HCT116 (cell line): Measurements from ENCODE around the gene EHMT1. TPM values are rescaled to one million over a fixed set of nuclear protein-coding genes. Genes with fewer than 3 reads are reported as not detected.

Source experiments
- ATAC-seq: fragments of 200-7000 bp; cut with Tn5 transposase; 2 replicates; pipeline ENCODE4 v1.9.1; 2020; ENCODE audit warnings: mild to moderate bottlenecking, moderate library complexity
- BruUV-seq: library from RNA; stranded (reverse); fragments of 400-500 nt; replicated peaks from 2 replicates; lab custom pipeline; 2021; lab: Mats Ljungman, UMichigan
- CTCF ChIA-PET: fragments of 300-600 bp; sonication (Branson Sonifier 250); formaldehyde crosslinking; loops from one replicate; lab custom pipeline; 2021; ENCODE audit warnings: antibody characterized with exemption; lab: Charles Lee
- POLR2A ChIA-PET: fragments of 300-600, 350-600 bp; sonication (Branson Sonifier 250); formaldehyde crosslinking; loops from one replicate; lab custom pipeline; 2021; ENCODE audit warnings: antibody characterized with exemption; lab: Charles Lee
- RAD21 ChIA-PET, 2 experiments: fragments of 300-600 bp; sonication (Branson Sonifier 250); formaldehyde crosslinking; loops; one replicate each; lab custom pipeline; 2023; ENCODE audit warnings: low total read pairs in 2 of 2; ENCODE audit not compliant: uncharacterized antibody in 2 of 2, unreplicated experiment in 2 of 2, low non-redundant PET in 1 of 2; lab: Charles Lee
- DNase-seq: peaks from one replicate; pipeline ENCODE4 v3.0.0-alpha.2; 2010; ENCODE audit warnings: low read depth, low spot score
- H2AFZ ChIP-seq: fragments of 200-600 bp; shearing (Covaris generic), sonication (generic); 2 replicates; pipeline ENCODE4 v1.6.1; 2017; ENCODE audit warnings: low read depth, mixed run types, mixed read lengths, antibody characterized with exemption, low read length; ENCODE audit not compliant: poor library complexity, severe bottlenecking
- H3K27ac ChIP-seq: 2 replicates; pipeline ENCODE4 v1.5.1; 2012; ENCODE audit warnings: low read depth, low read length
- H3K27me3 ChIP-seq: fragments of 200-600 bp; sonication (generic); 2 replicates; pipeline ENCODE4 v1.6.1; 2016; ENCODE audit warnings: mixed run types, low read length, mixed read lengths; ENCODE audit not compliant: insufficient read depth
- H3K36me3 ChIP-seq, 2 experiments: fragments of 200-500 bp in 1 of 2; fragments of 200-600 bp in 1 of 2; sonication (Bioruptor generic) in 1 of 2; sonication (generic) in 1 of 2; 2 replicates each; pipeline versions ENCODE4 v1.5.1 to v1.6.1; 2014 to 2016; ENCODE audit warnings: low read length in 2 of 2, inconsistent platforms in 1 of 2, mixed read lengths in 1 of 2, mixed run types in 1 of 2; ENCODE audit not compliant: insufficient read depth in 2 of 2, control insufficient read depth in 1 of 2
- H3K4me1 ChIP-seq, 2 experiments: fragments of 200-600 bp in 1 of 2; sonication (generic) in 1 of 2; 2 replicates each; pipeline versions ENCODE4 v1.5.1 to v1.6.1; 2012 to 2017; ENCODE audit warnings: low read length in 2 of 2, inconsistent platforms in 1 of 2, mild to moderate bottlenecking in 1 of 2, mixed read lengths in 1 of 2, mixed run types in 1 of 2, moderate library complexity in 1 of 2; ENCODE audit not compliant: insufficient read depth in 2 of 2, control insufficient read depth in 1 of 2
- H3K4me2 ChIP-seq: fragments of 200-600 bp; sonication (generic); 2 replicates; pipeline ENCODE4 v1.6.1; 2017; ENCODE audit warnings: mixed run types, low read length, mixed read lengths
- H3K4me3 ChIP-seq, 2 experiments: fragments of 200-600 bp in 1 of 2; sonication (generic) in 1 of 2; replicated peaks in 1 of 2; 2 replicates each; pipeline ENCODE4 v1.5.1; 2011 to 2016; ENCODE audit warnings: low read length in 2 of 2, control low read depth in 1 of 2, low read depth in 1 of 2, mild to moderate bottlenecking in 1 of 2, mixed read lengths in 1 of 2, mixed run types in 1 of 2
- H3K79me2 ChIP-seq: fragments of 200-600 bp; sonication (generic); 2 replicates; pipeline ENCODE4 v1.6.1; 2017; ENCODE audit warnings: mild to moderate bottlenecking, mixed run types, low read length, moderate library complexity, mixed read lengths; ENCODE audit not compliant: insufficient read depth
- H3K9ac ChIP-seq: fragments of 200-600 bp; sonication (generic); 2 replicates; pipeline ENCODE4 v1.6.1; 2016; ENCODE audit warnings: low read length, mixed read lengths
- H3K9me2 ChIP-seq: fragments of 200-600 bp; sonication (generic), shearing (Covaris generic); 2 replicates; pipeline ENCODE4 v1.6.1; 2017; ENCODE audit warnings: mixed run types, mild to moderate bottlenecking, moderate library complexity; ENCODE audit not compliant: insufficient read depth
- H3K9me3 ChIP-seq, 2 experiments: fragments of 200-500 bp in 1 of 2; fragments of 200-600 bp in 1 of 2; sonication (Bioruptor generic) in 1 of 2; sonication (generic) in 1 of 2; 2 replicates each; pipeline ENCODE4 v1.6.1; 2014 to 2017; ENCODE audit warnings: low read length in 2 of 2, mixed read lengths in 2 of 2, inconsistent platforms in 1 of 2, low read depth in 1 of 2, mild to moderate bottlenecking in 1 of 2, mixed run types in 1 of 2, moderate library complexity in 1 of 2; ENCODE audit not compliant: control insufficient read depth in 1 of 2, insufficient read depth in 1 of 2
- H4K20me1 ChIP-seq: fragments of 200-600 bp; sonication (generic), shearing (Covaris generic); 2 replicates; pipeline ENCODE4 v1.6.1; 2017; ENCODE audit warnings: mixed run types, mild to moderate bottlenecking, moderate library complexity; ENCODE audit not compliant: insufficient read depth
- RAD21 ChIP-seq: IDR thresholded peaks from 2 replicates; pipeline ENCODE4 v1.6.1; 2012; ENCODE audit warnings: low read depth, mild to moderate bottlenecking
- SP1 ChIP-seq: IDR thresholded peaks from 2 replicates; pipeline ENCODE4 v1.6.1; 2012; ENCODE audit warnings: low read depth
- YY1 ChIP-seq: IDR thresholded peaks from 2 replicates; pipeline ENCODE4 v1.6.1; 2011; ENCODE audit warnings: low read length, low read depth, moderate library complexity, mild to moderate bottlenecking; ENCODE audit not compliant: insufficient replicate concordance; ENCODE audit errors: extremely low read depth
- ZFX ChIP-seq: fragments of 450-650 bp; IDR thresholded peaks from 2 replicates; pipeline ENCODE4 v1.6.1; 2017
- intact Hi-C: fragments of 100-400 bp; cut with micrococcal nuclease; formaldehyde crosslinking; loops from 2 replicates; pipeline ENCODE4 v1.10.0; 2022
- total RNA-seq: library from RNA; stranded (reverse); gene quantifications from one replicate; pipeline ENCODE4 v1.2.1, GENCODE V29; 2021; ENCODE audit not compliant: unreplicated experiment
- TF ChIP-seq, protein P1 (sequence below), 3 experiments: fragments of 200-600 bp in 1 of 3; sonication (generic) in 1 of 3; IDR thresholded peaks in 2 of 3; conservative IDR thresholded peaks in 1 of 3; 2 replicates each; pipeline ENCODE4 v1.5.1; 2012 to 2017; ENCODE audit warnings: low read depth in 2 of 3, low read length in 2 of 3, antibody characterized with exemption in 1 of 3, borderline replicate concordance in 1 of 3, control low read depth in 1 of 3, mild to moderate bottlenecking in 1 of 3, mixed read lengths in 1 of 3, mixed run types in 1 of 3, moderate library complexity in 1 of 3; ENCODE audit not compliant: insufficient read depth in 1 of 3

Gene EHMT1
- total RNA-seq, 1 experiment from 2014 or later, result 86.1 TPM

DNA sequence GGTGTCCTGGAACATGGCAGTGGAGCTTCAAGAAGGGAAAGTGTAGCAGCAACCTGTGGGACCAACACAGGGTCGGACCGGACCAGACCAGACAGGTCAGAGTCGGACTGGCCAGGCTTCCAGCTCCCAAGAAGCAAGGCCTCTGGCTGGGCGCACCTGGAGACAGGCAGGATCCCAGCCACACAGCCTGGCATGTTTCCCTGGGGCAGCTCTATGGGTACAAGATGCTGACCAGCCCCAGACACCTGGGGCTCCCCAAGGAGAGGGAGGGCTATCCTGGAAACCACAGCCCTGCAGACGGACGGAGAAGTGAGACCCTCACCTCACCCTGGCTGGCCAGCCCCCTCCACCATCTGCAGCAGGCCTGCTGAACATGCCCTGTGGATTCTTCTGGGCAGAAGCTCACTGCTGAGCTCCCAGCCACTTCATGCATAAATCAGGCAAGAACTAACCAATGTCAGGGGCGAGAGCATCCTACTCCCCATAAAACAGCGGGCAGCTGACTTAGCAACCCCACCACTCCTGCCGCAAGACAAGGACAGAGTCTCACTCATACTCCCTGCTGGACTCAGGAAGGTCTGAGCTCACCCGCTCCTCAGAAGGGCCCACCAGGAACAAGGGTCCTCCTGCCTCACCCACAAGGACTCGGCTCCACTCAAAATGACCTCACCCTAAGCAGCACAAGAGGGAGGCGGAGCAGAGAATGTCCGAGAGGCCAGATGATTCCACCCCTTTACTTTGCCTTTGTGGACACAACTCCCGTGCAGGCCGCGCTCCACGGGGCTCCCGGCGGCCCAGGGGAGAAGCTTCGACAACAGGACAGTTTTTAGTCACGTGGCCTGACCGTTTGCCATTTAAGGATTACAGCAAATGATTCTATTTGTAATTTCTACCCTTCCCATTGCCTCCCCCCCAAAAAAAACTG lies 37.2 kb upstream of the EHMT1 start:
- Histone ChIP-seq H3K27me3 (no peaks in the 10 kb centered on the region), H3K9me2 (no peaks in the 10 kb centered on the region), H3K36me3 (peaks cover 17 to 46% of the 10 kb centered on the region in 2 experiments; a peak in 3 of 4 replicates), H3K4me2 (no peak overlapping the region), H4K20me1 (no peaks in the 10 kb centered on the region), H2AFZ (no peak overlapping the region), H3K27ac (no peak overlapping the region), H3K4me3 (no peak overlapping the region), H3K79me2 (peaks cover 67% of the 10 kb centered on the region), H3K4me1 (peaks cover 6 to 15% of the 10 kb centered on the region in 2 experiments; a peak in 3 of 4 replicates), H3K9me3 (no peaks in the 10 kb centered on the region), H3K9ac (no peak overlapping the region)
- ChIA-PET POLR2A (interaction anchor here (1.2 kb wide), 1 partner anchor 37 kb away, joined by 3 read pairs; the partner anchor contains the start of gene EHMT1), RAD21 (interaction anchor here in 1 of 2 experiments (0.7 kb wide), 1 partner anchor 9 kb away, joined by 3 read pairs; no protein-coding TSS in a partner anchor), CTCF (interaction anchor here (1.0 to 1.7 kb wide), 3 partner anchors 10 to 113 kb away, joined by 3 to 5 read pairs (median 4); partner anchors contain the start of gene MRPL41)
- intact Hi-C loops, result no loop called here
- no peak for ATAC-seq
- BruUV-seq, result no TSS peak
- DNase-seq, result no peak
- TF ChIP-seq SP1, result no peak
- no peak for TF ChIP-seq ZFX

DNA sequence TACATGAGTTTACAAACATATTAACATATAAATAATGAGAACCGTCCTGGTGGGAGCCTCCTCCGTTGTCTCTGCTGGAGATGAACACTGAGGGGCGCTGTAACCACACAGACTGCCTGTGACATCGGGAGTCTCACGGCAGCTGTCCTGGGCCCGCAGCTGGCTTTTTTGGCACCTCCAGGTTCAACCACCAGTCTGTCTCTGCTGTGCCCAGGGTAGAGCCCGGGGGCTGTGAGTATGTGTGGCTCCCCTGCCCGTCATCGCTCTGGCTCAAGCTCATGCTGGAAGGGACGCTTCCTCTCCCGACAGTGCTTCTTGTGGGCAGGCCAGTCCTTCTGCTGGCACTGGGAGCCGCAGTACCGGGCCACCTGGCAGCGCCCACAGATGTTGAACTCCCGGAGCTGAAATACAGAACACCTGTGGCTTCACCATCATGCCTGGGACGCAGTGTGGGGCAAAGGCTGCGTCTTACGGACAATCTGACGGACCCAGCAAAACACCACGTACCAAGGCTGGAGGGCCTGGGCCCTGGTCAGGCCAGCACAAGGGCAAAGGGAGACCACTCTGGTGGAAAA lies 36.4 kb upstream of the EHMT1 start:
- POLR2A ChIA-PET, result interaction anchor here (1.2 kb wide), 1 partner anchor 36 kb away, joined by 3 read pairs; the partner anchor contains the start of gene EHMT1
- Histone ChIP-seq H3K36me3 (peaks cover 24 to 54% of the 10 kb centered on the region in 2 experiments; a peak in 3 of 4 replicates), H2AFZ (no peak overlapping the region), H3K4me2 (no peak overlapping the region), H3K9me2 (no peaks in the 10 kb centered on the region), H3K4me1 (peaks cover 2 to 10% of the 10 kb centered on the region in 2 experiments; a peak in 3 of 4 replicates), H3K27me3 (no peaks in the 10 kb centered on the region), H3K9me3 (no peaks in the 10 kb centered on the region), H3K27ac (no peak overlapping the region; the same call in 1 of the 2 replicates), H3K4me3 (no peak overlapping the region), H3K79me2 (peaks cover 67% of the 10 kb centered on the region), H3K9ac (no peak overlapping the region), H4K20me1 (no peaks in the 10 kb centered on the region)
- DNase-seq (no peak), ATAC-seq (no peak)
- BruUV-seq, result no TSS peak
- RAD21 ChIA-PET, result interaction anchor here in 1 of 2 experiments (0.7 kb wide), 1 partner anchor 8 kb away, joined by 3 read pairs; no protein-coding TSS in a partner anchor
- CTCF ChIA-PET, result interaction anchor here (1.0 to 1.7 kb wide), 3 partner anchors 9 to 113 kb away, joined by 3 to 5 read pairs (median 4); partner anchors contain the start of gene MRPL41
- TF ChIP-seq RAD21 (peak; percentile 83), YY1 (no peak)
- TF ChIP-seq, protein P1, sequence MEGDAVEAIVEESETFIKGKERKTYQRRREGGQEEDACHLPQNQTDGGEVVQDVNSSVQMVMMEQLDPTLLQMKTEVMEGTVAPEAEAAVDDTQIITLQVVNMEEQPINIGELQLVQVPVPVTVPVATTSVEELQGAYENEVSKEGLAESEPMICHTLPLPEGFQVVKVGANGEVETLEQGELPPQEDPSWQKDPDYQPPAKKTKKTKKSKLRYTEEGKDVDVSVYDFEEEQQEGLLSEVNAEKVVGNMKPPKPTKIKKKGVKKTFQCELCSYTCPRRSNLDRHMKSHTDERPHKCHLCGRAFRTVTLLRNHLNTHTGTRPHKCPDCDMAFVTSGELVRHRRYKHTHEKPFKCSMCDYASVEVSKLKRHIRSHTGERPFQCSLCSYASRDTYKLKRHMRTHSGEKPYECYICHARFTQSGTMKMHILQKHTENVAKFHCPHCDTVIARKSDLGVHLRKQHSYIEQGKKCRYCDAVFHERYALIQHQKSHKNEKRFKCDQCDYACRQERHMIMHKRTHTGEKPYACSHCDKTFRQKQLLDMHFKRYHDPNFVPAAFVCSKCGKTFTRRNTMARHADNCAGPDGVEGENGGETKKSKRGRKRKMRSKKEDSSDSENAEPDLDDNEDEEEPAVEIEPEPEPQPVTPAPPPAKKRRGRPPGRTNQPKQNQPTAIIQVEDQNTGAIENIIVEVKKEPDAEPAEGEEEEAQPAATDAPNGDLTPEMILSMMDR (IDR thresholded peaks at IDR 0.05 in 2 of 3, conservative IDR thresholded peaks at IDR 0.05 in 1 of 3; ENCODE audit: borderline replicate concordance in 1 of 3, insufficient read depth in 1 of 3, low read depth in 2 of 3, low read length in 2 of 3), result peak; percentile 55 to 66 (median 58); a peak in 5 of 6 replicates
- intact Hi-C loops, result no loop called here
